HFFc6 (cell line): ENCODE data around the gene ANTXR2. TPM values are rescaled to one million over a fixed set of nuclear protein-coding genes. Genes with fewer than 3 reads are reported as not detected.
A peak's percentile ranks its signal among the peaks of the same experiment; 100 is the strongest.

Experiments used
- DNase-seq: peaks from one replicate; pipeline ENCODE4 v3.0.0-alpha.2; 2018
- H3K27ac Mint-ChIP-seq: 2 replicates; pipeline ENCODE4 v1.8.0; 2020; ENCODE audit warnings: mild to moderate bottlenecking, mixed read lengths
- H3K27me3 Mint-ChIP-seq: 2 replicates; pipeline ENCODE4 v1.8.0; 2021; ENCODE audit warnings: mild to moderate bottlenecking, moderate library complexity, mixed read lengths; ENCODE audit not compliant: insufficient read depth
- H3K36me3 Mint-ChIP-seq: 2 replicates; pipeline ENCODE4 v1.8.0; 2021; ENCODE audit warnings: low read depth, mixed read lengths
- H3K4me1 Mint-ChIP-seq: 2 replicates; pipeline ENCODE4 v1.8.0; 2020; ENCODE audit warnings: low read depth, mixed read lengths
- H3K4me3 Mint-ChIP-seq: 2 replicates; pipeline ENCODE4 v1.8.0; 2020; ENCODE audit warnings: mild to moderate bottlenecking, moderate library complexity, mixed read lengths
- H3K9me3 Mint-ChIP-seq: 2 replicates; pipeline ENCODE4 v1.8.0; 2020; ENCODE audit warnings: mild to moderate bottlenecking, mixed read lengths
- total RNA-seq, 6 experiments: library from RNA; stranded (reverse); fragmentation: NEBNext Ultra II Directional; extraction: Animal tissue kit (Norgen Biotek cat#: 25700); gene quantifications; 2 replicates in 1 of 6; 3 replicates in 5 of 6; pipeline ENCODE4 v1.2.3, GENCODE V29; 2021
- TF ChIP-seq, protein P1 (sequence below): fragments of 200-600 bp; sonication (generic); IDR thresholded peaks from 2 replicates; pipeline ENCODE4 v1.5.0; 2021; ENCODE audit warnings: antibody characterized with exemption, mild to moderate bottlenecking

The ANTXR2 gene
- total RNA-seq, 6 experiments from 2014 or later: 137 to 198 (median 144) TPM

DNA sequence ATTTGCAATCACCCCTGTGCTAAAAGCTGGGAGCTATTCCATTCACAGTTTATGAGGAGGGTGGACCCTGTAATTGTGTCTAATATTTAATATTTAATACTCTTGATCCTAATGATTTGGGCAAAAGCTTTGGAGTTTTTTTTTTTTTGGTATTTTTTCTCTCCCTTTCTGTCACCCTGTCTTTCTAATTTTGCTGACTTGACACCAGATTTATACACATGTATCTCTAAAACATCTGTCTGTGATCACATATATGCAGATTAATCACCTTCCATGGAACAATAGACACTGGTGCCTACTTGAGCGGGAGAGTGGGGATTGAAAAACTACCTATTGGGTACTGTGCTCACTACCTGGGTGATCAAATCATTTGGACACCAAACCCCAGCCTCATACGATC, 18.7 kb upstream of the ANTXR2 start:
- Mint-ChIP-seq H3K9me3 (no peaks in the 10 kb centered on the region), H3K27me3 (no peaks in the 10 kb centered on the region), H3K27ac (no peak overlapping the region), H3K4me1 (peaks cover 44% of the 10 kb centered on the region), H3K36me3 (no peaks in the 10 kb centered on the region), H3K4me3 (no peak overlapping the region)
- TF ChIP-seq, protein P1, sequence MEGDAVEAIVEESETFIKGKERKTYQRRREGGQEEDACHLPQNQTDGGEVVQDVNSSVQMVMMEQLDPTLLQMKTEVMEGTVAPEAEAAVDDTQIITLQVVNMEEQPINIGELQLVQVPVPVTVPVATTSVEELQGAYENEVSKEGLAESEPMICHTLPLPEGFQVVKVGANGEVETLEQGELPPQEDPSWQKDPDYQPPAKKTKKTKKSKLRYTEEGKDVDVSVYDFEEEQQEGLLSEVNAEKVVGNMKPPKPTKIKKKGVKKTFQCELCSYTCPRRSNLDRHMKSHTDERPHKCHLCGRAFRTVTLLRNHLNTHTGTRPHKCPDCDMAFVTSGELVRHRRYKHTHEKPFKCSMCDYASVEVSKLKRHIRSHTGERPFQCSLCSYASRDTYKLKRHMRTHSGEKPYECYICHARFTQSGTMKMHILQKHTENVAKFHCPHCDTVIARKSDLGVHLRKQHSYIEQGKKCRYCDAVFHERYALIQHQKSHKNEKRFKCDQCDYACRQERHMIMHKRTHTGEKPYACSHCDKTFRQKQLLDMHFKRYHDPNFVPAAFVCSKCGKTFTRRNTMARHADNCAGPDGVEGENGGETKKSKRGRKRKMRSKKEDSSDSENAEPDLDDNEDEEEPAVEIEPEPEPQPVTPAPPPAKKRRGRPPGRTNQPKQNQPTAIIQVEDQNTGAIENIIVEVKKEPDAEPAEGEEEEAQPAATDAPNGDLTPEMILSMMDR: no peak
- DNase-seq: no peak

DNA sequence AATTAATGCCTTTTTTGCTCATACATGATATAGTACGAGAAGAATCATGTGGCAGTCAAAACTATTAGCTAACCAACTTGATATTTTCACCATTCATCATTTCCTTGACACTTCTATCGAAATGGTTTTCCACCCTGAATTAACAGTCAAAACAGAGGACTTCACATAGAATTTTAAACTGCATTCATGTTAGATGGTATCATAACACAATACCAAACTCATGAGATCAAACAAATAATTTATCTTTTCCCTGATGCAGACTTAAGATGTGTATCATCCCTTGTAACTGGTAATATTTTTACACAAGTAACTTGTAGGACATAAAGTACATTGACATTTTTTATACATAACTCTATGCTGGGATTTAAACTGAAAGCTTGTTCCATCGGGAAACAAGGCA, 18.2 kb upstream of the ANTXR2 start:
- H3K4me1 Mint-ChIP-seq: peaks cover 39% of the 10 kb centered on the region
- no peak overlapping the region for H3K27ac Mint-ChIP-seq
- H3K36me3 Mint-ChIP-seq: no peaks in the 10 kb centered on the region
- no peaks in the 10 kb centered on the region for H3K9me3 Mint-ChIP-seq
- TF ChIP-seq, protein P1: no peak
- no peaks in the 10 kb centered on the region for H3K27me3 Mint-ChIP-seq
- DNase-seq: no peak
- H3K4me3 Mint-ChIP-seq: peak overlapping the region; percentile 27; the same call in 1 of the 2 replicates

DNA sequence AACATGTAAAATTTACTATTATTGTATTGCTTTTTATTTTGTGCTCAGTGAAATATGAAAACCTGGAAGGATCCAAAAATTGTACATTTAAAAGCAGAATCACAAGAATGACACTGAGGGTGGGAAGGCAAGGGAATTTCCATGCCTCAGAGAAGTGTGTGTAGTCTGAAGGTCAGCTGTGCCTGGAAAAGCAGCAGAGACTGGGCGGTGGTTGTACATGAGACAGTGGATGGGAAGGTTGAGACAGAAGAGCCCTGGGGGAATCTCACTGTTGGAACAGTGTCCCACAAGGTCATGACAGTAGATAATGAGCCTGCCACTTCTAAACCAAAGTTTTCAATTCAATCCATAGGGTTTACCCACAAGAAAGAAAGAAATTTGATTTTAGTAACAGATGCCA, 17.1 kb upstream of the ANTXR2 start:
- H3K4me1 Mint-ChIP-seq: peaks cover 34% of the 10 kb centered on the region
- no peak for DNase-seq
- H3K27me3 Mint-ChIP-seq: no peaks in the 10 kb centered on the region
- H3K9me3 Mint-ChIP-seq: no peaks in the 10 kb centered on the region
- H3K4me3 Mint-ChIP-seq: no peak overlapping the region
- no peaks in the 10 kb centered on the region for H3K36me3 Mint-ChIP-seq
- H3K27ac Mint-ChIP-seq: no peak overlapping the region
- TF ChIP-seq, protein P1: no peak

DNA sequence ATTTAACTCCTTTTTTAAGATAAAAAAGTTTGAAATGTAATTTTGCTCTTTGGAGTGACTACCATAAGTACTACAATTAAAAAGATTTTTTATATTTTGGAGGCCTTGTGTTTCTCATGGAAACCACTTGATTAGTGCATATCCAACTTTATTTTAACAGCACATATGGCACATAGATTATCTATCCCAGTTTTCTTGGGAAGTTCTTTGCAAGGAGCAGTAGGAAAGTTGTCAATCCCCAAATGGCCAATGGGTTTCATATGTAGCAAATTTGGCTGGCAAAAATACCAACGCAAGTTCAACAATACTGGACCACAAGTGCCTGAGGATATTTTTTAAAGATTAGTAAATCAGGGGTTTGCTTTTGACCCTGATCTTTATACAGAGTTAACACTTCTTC, 15.4 kb upstream of the ANTXR2 start:
- DNase-seq: no peak
- no peaks in the 10 kb centered on the region for H3K27me3 Mint-ChIP-seq
- H3K36me3 Mint-ChIP-seq: no peaks in the 10 kb centered on the region
- peaks cover 29% of the 10 kb centered on the region for H3K4me1 Mint-ChIP-seq
- H3K9me3 Mint-ChIP-seq: no peaks in the 10 kb centered on the region
- no peak overlapping the region for H3K27ac Mint-ChIP-seq
- H3K4me3 Mint-ChIP-seq: no peak overlapping the region
- TF ChIP-seq, protein P1: no peak

DNA sequence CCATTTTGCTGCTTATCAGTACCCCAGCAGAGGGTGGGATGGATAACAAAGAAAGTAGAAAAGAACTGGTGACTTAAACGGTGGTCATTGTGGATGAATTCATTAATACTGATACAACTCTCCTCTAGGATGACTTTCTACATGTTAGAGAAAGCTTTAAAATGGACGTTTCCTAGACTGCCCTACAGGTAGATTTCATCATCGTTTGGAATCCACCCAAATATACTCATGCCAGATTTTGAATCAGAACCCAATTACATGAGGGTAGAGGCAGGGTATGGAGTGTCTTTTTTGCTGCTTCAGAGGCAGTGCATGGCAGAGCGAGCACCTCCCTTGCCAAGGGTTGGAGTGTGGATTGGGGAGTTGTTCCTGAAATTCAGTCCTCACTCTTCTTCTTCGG, 13.3 kb upstream of the ANTXR2 start:
- TF ChIP-seq, protein P1: no peak
- no peak overlapping the region for H3K4me3 Mint-ChIP-seq
- peaks cover 36% of the 10 kb centered on the region for H3K4me1 Mint-ChIP-seq
- DNase-seq: no peak
- no peaks in the 10 kb centered on the region for H3K27me3 Mint-ChIP-seq
- H3K27ac Mint-ChIP-seq: no peak overlapping the region
- peaks cover 2% of the 10 kb centered on the region; the same call in 1 of the 2 replicates for H3K9me3 Mint-ChIP-seq
- H3K36me3 Mint-ChIP-seq: peaks cover 4% of the 10 kb centered on the region

DNA sequence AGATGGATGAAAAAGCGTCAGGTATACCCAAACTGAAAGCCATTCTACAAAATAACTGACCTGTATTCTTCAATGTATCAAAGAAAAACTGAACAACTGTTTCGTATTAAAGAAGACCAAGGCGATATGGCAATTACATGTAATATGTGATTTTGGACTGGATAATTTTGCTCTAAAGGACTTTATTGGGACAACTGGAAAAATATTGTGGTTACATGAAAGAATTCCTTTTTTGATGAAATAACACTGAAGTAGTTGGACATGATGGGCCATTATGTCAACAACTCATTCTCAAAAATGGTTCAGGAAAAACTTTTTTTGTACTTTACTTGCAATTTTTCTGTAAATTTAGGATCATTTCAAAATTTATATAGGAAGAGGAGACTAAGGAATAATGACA, 12.1 kb upstream of the ANTXR2 start:
- Mint-ChIP-seq H3K36me3 (peaks cover 7% of the 10 kb centered on the region), H3K4me3 (no peak overlapping the region), H3K27ac (no peak overlapping the region), H3K27me3 (no peaks in the 10 kb centered on the region; the same call in 1 of the 2 replicates), H3K9me3 (peaks cover 4% of the 10 kb centered on the region; the same call in 1 of the 2 replicates), H3K4me1 (peaks cover 28% of the 10 kb centered on the region)
- DNase-seq: no peak
- TF ChIP-seq, protein P1: no peak
